Measurements from ENCODE around the gene DNAH1. TPM values are rescaled to one million over a fixed set of nuclear protein-coding genes. Genes with fewer than 3 reads are reported as not detected.

The DNAH1 gene
- total and polyA plus RNA-seq, 2 of the 13 experiments (the other 11 are each of a cell fraction or from before 2014, with no cell fraction given) = 0.64 to 3.5 TPM

DNA sequence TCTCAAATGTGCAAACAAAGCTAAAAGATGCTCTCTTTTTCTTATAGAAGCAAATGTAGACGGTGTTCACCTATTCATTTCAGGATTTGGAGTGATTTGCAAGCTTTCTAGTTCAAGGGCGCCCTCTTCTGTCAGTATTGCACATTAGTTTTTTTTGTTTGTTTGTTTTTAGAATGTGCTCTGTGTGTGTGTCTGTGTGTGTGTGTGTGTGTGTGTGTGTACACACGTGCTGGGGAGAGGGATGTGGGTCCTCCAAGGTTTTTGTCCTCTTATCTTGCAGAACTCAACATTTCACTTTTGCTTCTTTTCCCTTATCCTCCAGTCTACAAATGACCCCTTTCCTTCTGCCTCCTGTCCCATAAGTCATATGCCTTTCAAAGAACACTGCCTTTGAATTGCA, 23.5 kb downstream of the DNAH1 start (continued):
- TF ChIP-seq, protein P1, sequence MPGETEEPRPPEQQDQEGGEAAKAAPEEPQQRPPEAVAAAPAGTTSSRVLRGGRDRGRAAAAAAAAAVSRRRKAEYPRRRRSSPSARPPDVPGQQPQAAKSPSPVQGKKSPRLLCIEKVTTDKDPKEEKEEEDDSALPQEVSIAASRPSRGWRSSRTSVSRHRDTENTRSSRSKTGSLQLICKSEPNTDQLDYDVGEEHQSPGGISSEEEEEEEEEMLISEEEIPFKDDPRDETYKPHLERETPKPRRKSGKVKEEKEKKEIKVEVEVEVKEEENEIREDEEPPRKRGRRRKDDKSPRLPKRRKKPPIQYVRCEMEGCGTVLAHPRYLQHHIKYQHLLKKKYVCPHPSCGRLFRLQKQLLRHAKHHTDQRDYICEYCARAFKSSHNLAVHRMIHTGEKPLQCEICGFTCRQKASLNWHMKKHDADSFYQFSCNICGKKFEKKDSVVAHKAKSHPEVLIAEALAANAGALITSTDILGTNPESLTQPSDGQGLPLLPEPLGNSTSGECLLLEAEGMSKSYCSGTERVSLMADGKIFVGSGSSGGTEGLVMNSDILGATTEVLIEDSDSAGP (CRISPR knock-in tag; IDR thresholded peaks at IDR 0.05; ENCODE audit: borderline replicate concordance) = no peak
- TF ChIP-seq, protein P2, sequence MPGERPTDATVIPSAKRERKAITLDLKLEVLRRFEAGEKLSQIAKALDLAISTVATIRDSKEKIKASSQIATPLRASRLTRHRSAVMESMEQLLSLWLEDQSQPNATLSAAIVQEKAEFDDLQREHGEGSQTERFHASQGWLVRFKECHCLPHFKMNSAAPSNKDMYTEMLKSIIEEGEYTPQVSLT (CRISPR knock-in tag; IDR thresholded peaks at IDR 0.05; ENCODE audit: borderline replicate concordance, low read depth) = no peak
- TF ChIP-seq ZZZ3 (CRISPR knock-in tag; IDR thresholded peaks at IDR 0.05; ENCODE audit: borderline replicate concordance) (no peak), JUNB (CRISPR knock-in tag; IDR thresholded peaks at IDR 0.05; ENCODE audit: borderline replicate concordance) (no peak), ZNF564 (CRISPR knock-in tag; IDR thresholded peaks at IDR 0.05) (no peak), MEF2D (CRISPR knock-in tag; IDR thresholded peaks at IDR 0.05) (no peak), ZNF616 (CRISPR knock-in tag; IDR thresholded peaks at IDR 0.05; ENCODE audit: low read depth) (no peak), SNRNP70 (IDR thresholded peaks at IDR 0.05; ENCODE audit: low read depth, low read length) (no peak), ZNF546 (CRISPR knock-in tag; conservative IDR thresholded peaks at IDR 0.05) (no peak), ZNF225 (CRISPR knock-in tag; IDR thresholded peaks at IDR 0.05) (no peak), ZNF510 (CRISPR knock-in tag; IDR thresholded peaks at IDR 0.05; ENCODE audit: low read depth) (no peak), SP1 (IDR thresholded peaks at IDR 0.05) (no peak), SP1 (CRISPR knock-in tag; IDR thresholded peaks at IDR 0.05) (no peak), NCOA5 (CRISPR knock-in tag; IDR thresholded peaks at IDR 0.05) (no peak), GLI4 (CRISPR knock-in tag; IDR thresholded peaks at IDR 0.05; ENCODE audit: borderline replicate concordance) (no peak), ZKSCAN5 (CRISPR knock-in tag; IDR thresholded peaks at IDR 0.05) (no peak), RORA (CRISPR knock-in tag; IDR thresholded peaks at IDR 0.05) (no peak), JUND (CRISPR knock-in tag; IDR thresholded peaks at IDR 0.05) (no peak), GATAD2A (CRISPR knock-in tag; IDR thresholded peaks at IDR 0.05) (peak; percentile 45; the same call in 1 of the 2 replicates), RXRB (CRISPR knock-in tag; IDR thresholded peaks at IDR 0.05; ENCODE audit: borderline replicate concordance) (no peak)
- TF ChIP-seq, protein P3, sequence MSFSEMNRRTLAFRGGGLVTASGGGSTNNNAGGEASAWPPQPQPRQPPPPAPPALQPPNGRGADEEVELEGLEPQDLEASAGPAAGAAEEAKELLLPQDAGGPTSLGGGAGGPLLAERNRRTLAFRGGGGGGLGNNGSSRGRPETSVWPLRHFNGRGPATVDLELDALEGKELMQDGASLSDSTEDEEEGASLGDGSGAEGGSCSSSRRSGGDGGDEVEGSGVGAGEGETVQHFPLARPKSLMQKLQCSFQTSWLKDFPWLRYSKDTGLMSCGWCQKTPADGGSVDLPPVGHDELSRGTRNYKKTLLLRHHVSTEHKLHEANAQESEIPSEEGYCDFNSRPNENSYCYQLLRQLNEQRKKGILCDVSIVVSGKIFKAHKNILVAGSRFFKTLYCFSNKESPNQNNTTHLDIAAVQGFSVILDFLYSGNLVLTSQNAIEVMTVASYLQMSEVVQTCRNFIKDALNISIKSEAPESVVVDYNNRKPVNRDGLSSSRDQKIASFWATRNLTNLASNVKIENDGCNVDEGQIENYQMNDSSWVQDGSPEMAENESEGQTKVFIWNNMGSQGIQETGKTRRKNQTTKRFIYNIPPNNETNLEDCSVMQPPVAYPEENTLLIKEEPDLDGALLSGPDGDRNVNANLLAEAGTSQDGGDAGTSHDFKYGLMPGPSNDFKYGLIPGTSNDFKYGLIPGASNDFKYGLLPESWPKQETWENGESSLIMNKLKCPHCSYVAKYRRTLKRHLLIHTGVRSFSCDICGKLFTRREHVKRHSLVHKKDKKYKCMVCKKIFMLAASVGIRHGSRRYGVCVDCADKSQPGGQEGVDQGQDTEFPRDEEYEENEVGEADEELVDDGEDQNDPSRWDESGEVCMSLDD (CRISPR knock-in tag; IDR thresholded peaks at IDR 0.05; ENCODE audit: borderline replicate concordance) = no peak
- TF ChIP-seq, protein P4, sequence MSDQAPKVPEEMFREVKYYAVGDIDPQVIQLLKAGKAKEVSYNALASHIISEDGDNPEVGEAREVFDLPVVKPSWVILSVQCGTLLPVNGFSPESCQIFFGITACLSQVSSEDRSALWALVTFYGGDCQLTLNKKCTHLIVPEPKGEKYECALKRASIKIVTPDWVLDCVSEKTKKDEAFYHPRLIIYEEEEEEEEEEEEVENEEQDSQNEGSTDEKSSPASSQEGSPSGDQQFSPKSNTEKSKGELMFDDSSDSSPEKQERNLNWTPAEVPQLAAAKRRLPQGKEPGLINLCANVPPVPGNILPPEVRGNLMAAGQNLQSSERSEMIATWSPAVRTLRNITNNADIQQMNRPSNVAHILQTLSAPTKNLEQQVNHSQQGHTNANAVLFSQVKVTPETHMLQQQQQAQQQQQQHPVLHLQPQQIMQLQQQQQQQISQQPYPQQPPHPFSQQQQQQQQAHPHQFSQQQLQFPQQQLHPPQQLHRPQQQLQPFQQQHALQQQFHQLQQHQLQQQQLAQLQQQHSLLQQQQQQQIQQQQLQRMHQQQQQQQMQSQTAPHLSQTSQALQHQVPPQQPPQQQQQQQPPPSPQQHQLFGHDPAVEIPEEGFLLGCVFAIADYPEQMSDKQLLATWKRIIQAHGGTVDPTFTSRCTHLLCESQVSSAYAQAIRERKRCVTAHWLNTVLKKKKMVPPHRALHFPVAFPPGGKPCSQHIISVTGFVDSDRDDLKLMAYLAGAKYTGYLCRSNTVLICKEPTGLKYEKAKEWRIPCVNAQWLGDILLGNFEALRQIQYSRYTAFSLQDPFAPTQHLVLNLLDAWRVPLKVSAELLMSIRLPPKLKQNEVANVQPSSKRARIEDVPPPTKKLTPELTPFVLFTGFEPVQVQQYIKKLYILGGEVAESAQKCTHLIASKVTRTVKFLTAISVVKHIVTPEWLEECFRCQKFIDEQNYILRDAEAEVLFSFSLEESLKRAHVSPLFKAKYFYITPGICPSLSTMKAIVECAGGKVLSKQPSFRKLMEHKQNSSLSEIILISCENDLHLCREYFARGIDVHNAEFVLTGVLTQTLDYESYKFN (CRISPR knock-in tag; conservative IDR thresholded peaks at IDR 0.05) = no peak
- TF ChIP-seq, protein P5, sequence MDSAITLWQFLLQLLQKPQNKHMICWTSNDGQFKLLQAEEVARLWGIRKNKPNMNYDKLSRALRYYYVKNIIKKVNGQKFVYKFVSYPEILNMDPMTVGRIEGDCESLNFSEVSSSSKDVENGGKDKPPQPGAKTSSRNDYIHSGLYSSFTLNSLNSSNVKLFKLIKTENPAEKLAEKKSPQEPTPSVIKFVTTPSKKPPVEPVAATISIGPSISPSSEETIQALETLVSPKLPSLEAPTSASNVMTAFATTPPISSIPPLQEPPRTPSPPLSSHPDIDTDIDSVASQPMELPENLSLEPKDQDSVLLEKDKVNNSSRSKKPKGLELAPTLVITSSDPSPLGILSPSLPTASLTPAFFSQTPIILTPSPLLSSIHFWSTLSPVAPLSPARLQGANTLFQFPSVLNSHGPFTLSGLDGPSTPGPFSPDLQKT (CRISPR knock-in tag; IDR thresholded peaks at IDR 0.05; ENCODE audit: borderline replicate concordance) = no peak
